Measurements from ENCODE around the gene FMN1.

GRCh38 chr15:32866454-32867312 is 327.8 kb downstream of the FMN1 start:
- TF ChIP-seq TCF12 (IDR thresholded peaks at IDR 0.05) (no peak), TCF12 (CRISPR knock-in tag; IDR thresholded peaks at IDR 0.05) (no peak), CTCF (CRISPR knock-in tag; IDR thresholded peaks at IDR 0.05) (no peak), RXRA (CRISPR knock-in tag; IDR thresholded peaks at IDR 0.05) (no peak), ZNF83 (CRISPR knock-in tag; IDR thresholded peaks at IDR 0.05; ENCODE audit: borderline replicate concordance) (no peak), HNRNPK (IDR thresholded peaks at IDR 0.05; ENCODE audit: low read depth, low read length, poor library complexity, severe bottlenecking) (no peak), MYC (CRISPR knock-in tag; IDR thresholded peaks at IDR 0.05; ENCODE audit: borderline replicate concordance) (no peak), ZBTB10 (CRISPR knock-in tag; IDR thresholded peaks at IDR 0.05; ENCODE audit: borderline replicate concordance) (no peak), ZNF687 (CRISPR knock-in tag; IDR thresholded peaks at IDR 0.05) (no peak), TEAD2 (CRISPR knock-in tag; IDR thresholded peaks at IDR 0.05) (no peak), EZH2 (conservative IDR thresholded peaks at IDR 0.05; ENCODE audit: low read depth, low read length) (no peak), ZSCAN20 (CRISPR knock-in tag; IDR thresholded peaks at IDR 0.05; ENCODE audit: borderline replicate concordance) (no peak), MBNL3 (CRISPR knock-in tag; conservative IDR thresholded peaks at IDR 0.05) (no peak)

All from HepG2 (cell line).